GM21717 (cell line): ENCODE results near the gene ARMC12.

Source experiments
- ATAC-seq: cut with Tn5 transposase; IDR thresholded peaks from one replicate; pipeline ENCODE4 v1.9.1; 2021; ENCODE audit warnings: mild to moderate bottlenecking, moderate library complexity; ENCODE audit not compliant: unreplicated experiment

Gene ARMC12

DNA sequence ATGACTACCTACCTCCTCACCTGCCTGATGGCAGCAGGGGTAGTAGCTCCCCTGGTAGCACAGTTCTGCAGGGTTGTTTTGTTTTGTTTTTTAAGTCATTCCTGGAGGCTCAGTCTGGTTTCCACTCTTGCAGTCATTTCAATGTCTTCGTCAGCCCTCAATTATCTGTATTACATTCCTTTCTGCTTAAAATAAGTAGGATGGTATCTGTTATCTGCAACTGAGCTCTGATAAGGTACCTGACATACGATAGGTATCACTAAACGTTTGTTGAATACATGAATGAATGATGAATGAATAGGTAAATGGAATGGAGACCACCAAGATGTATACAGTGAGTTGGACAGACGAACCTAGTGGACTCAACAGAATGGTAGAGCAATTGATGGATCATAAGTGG lies 32.4 kb downstream of the ARMC12 start:
- ATAC-seq: no peak

- ATAC-seq: no peak
These were observed 34.5 kb downstream of the ARMC12 start for GRCh38 chr6:35771343-35771627.

- no peak for ATAC-seq
These were observed 37.4 kb downstream of the ARMC12 start for GRCh38 chr6:35774116-35774794.

- ATAC-seq: no peak
These were observed 38.2 kb downstream of the ARMC12 start for GRCh38 chr6:35775031-35775430.

DNA sequence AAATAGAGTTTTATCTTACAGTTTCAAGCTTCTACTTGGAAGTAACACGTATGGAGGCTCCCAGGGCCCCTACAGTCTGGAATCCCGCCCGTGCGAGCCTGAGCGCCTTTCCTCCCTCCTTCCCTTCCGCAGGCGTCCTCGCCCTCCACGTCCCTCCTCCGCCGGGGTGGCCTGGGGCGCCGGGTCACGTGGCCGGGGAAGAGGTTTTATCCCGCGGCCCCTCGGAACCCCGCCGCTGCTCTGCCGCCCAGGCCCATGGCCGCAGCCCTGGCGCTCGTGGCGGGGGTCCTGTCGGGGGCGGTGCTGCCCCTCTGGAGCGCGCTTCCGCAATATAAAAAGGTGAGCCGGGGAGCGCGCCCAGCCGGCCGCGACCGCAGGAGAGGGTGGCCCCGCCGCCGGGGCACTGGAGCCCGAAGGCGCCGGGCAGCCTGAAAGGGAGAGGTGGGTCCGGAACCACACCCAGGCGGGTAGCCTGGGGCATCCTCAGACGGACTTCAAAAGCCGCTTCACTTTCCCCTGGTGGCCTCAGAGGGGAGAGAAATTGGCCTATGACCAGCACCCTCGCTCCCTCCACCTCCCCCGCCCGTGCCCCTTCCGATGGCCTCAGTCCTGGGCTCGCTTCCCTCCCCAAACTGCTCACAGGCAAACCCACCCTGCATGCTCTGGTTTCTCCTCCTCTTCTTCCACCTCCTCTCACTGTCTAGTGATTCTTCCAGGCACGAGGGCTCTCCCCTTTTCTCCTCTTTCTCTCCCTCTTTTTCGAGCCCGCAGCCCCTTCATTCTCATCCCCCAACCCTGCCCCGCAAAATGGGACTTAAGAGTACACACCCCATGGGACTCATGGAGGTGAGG lies 39.8 kb downstream of the ARMC12 start, which contains the start of gene CLPSL2:
Gene CLPSL2 (plus strand): TSS at position 235 of the 852 bp plus-strand sequence. CDS start 21 bp downstream, at position 256.
- no peak for ATAC-seq

DNA sequence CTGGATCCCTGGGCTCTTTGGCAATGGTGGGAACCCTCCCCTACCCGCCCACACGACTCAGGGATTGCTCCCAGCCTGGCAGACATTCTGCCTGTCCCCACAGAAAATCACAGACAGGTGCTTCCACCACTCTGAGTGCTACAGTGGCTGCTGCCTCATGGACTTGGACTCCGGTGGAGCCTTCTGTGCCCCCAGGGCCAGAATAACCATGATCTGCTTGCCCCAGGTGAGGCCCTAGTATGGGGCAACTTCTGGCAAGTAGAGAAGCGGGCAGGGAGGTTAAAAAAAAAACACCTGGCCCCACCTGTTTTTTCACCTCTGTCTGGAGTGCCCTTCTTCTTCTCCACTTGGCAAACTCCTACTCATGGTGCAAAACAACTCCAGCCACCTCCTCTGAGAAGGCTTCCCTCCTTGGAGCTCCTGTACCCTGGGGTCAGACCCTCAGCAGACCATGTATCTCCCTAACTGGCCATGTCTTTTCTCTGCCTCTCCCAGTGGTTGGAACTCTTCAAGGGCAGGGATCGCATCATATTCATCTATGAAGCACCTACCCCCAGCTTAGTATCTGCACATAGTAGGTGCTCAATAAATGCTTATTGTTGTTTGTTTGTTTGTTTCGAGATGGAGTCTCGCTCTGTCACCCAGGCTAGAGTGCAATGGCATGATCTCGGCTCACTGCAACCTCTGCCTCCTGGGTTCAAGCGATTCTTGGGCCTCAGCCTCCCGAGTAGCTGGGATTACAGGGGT lies 40.7 kb downstream of the ARMC12 start:
- no peak for ATAC-seq

DNA sequence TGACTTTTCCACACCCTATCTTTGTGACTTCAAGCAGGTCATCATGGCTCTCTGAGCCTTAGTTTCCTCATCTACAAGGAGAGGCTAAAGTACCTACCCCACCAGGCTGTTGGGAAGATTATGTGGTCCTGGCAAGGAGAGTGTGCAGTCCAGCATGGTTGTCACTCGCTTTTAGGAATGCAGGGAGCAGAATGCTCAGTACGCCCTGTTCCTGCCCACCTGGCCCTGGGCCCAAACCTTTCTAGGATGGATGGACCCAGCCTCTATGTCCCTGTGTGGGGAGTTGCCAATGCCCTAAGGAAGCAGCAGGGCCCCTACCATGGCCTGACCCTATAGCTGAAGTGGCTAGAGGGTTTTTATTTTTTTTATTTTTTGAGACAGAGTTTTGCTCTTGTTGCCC lies 41.6 kb downstream of the ARMC12 start:
- ATAC-seq: no peak

DNA sequence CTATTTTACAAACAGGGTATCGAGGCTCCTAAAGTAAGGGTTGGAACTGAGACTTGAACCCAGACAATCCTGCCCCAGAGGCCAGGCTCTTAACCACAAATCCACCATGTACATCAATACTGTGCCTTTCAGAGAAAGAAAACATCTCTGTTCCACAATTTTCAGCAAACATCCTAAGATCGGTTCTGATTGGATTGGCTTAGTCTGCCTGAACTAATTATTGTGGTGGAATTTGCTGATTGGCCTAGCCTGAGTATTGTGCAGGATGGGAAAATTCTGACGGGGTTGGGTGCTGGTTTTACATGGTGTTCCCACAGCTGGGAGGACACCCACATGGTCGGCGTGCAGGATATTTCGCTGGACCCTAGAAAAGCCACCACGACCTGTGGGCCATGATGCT lies 43.9 kb downstream of the ARMC12 start, which contains the start of gene CLPSL1:
Gene CLPSL1 (plus strand): TSS at position 301 of the 400 bp plus-strand sequence. CDS start 92 bp downstream, at position 393.
- no peak for ATAC-seq

- no peak for ATAC-seq
These were observed 44.5 kb downstream of the ARMC12 start for GRCh38 chr6:35781290-35781689.

GRCh38 chr6:35782424-35782823 lies 45.6 kb downstream of the ARMC12 start:
- no peak for ATAC-seq

DNA sequence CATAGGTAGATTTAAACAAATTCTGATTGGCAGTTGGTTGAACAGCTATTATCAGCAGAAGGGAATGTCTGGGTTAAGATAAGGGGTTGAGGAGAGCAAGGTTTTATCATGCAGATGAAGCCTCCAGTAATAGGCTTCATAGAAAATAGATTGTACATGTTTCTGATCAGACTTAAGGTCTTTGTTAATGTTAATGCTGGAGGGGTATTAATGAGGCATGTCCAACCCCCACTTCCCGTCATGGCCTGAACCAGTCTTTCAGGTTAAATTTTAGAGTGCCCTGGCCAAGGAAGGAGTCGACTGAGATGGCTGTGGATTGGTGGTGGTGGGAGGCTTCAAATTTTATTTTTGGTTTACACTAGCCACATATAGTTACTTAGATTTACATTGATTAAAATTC lies 47.4 kb downstream of the ARMC12 start:
- ATAC-seq: no peak

DNA sequence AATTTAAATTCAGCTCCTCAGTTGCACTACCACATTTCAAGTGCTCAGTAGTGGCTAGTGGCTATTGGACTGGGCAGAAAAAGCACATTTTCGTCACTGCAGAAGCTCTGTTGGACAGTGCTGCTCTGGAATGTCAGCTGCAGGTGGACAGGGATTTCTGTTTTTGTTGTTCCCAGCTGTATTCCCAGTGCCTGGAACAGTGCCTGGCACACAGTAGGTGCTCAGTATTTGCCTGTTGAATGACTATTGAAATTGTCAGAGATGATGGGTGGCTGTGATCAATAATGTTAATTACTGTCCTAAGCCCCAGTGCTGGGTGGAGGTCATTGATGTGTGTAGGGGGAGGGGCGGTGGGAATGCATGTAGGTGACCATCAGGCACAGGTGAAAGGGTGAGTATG lies 49.4 kb downstream of the ARMC12 start:
- no peak for ATAC-seq

DNA sequence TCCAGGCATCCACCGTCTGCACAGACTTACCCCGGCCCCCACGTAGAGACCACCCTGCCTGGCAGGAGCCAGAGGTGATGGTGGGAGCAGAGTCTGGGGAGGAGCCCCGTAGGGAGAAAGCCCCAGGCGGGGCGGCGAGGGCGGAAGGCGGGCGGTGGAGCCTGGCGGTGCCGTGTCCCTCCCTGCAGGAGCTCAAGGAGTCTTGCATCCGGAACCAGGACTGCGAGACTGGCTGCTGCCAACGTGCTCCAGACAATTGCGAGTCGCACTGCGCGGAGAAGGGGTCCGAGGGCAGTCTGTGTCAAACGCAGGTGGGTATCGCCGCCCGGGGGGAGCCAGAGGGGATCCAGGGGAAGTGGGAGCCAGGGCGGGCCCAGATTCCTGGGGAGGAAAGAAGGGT lies 50.0 kb downstream of the ARMC12 start:
- no peak for ATAC-seq

DNA sequence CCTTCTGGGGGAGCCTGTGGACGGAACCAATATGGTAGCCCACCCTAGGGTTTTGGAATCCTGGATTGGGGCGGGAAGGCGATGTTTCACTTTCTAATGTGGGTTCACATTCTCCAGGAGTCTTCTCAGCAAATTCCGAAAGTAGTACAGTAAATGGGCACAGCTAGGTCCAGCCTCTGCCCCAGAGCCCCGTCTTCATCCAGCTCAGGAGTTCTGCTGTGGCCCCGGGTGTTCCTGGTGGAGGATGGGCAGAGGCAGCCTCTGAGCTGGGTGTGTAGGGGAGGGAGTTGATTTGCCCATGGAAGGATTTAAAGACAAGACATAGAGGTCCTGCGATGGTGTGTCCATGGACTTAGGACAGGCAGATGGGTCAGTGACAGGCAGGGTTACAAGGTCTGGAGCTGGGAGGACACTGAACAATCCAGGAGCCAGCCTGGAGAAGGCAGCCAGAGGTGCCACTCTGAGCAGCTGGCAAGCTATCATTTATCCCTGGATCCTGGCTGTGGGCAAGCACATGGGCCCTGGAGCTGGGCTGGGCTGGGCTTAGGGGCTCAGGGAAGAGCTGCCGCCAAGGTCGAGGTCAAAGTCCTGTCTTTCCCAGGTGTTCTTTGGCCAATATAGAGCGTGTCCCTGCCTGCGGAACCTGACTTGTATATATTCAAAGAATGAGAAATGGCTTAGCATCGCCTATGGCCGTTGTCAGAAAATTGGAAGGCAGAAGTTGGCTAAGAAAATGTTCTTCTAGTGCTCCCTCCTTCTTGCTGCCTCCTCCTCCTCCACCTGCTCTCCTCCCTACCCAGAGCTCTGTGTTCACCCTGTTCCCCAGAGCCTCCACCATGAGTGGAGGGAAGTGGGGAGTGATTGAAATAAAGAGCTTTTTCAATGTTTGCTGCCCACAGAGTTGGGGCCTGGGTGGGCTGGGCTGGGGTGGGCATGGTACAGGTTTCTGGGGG lies 50.7 kb downstream of the ARMC12 start:
- no peak for ATAC-seq

DNA sequence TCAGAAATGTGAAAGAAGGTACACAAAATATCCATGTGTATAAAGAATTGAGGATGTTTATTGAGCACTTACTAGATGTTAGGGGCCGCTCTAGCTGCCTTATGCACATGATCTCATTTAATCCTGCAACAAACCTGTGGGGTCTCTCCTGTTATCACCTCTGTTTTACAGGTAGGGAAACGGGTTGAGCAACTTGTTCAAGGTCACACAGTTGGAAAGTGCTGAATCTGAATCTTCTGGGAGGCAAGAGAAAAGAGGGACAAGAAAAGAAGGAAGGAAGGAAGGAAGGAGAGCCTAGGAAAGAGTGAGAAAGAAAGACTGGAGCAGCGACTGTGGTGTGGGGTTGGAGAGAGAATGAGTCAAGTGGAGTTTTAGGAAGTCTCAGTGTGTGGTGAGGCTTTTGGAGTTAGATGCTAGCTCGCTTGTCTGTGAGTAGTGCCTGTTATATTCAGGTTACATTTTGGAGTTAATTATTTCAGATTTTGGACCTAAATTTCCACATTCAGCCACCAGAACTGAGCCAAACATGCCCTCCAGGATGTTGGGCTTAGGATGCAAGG lies 51.7 kb downstream of the ARMC12 start:
- no peak for ATAC-seq

GRCh38 chr6:35790683-35791082 lies 53.9 kb downstream of the ARMC12 start:
- no peak for ATAC-seq

- ATAC-seq: no peak
These were observed 58.0 kb downstream of the ARMC12 start for GRCh38 chr6:35794536-35795452.

DNA sequence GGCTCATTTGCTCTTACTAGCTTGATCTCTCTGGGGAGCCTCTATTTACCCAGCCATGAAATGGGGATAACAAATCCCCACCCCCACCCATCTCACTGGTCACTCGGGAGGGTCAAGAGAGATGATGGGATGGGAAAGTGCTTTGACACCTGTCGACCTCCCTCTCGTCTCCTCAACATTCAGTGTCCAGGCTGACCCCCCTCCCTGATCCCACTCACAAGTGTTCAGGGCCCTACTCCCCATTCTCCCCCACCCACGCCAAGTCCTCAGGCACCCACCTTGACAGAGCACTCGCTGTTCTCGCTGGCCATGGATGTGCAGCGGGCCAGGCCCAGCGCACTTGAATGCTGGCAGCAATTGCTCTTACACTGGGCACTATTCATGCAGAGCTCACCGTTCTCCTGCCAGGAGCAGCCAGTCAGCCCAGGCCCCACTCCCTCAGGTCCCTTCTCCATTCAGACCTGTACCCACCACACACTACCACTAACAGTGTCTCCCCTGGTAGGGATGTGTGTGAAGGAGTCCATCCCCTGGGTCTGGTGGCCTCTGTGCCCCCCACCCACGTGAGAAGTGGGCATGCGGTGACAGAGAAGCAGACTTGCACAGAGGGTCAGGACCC lies 58.7 kb downstream of the ARMC12 start:
- ATAC-seq: no peak

DNA sequence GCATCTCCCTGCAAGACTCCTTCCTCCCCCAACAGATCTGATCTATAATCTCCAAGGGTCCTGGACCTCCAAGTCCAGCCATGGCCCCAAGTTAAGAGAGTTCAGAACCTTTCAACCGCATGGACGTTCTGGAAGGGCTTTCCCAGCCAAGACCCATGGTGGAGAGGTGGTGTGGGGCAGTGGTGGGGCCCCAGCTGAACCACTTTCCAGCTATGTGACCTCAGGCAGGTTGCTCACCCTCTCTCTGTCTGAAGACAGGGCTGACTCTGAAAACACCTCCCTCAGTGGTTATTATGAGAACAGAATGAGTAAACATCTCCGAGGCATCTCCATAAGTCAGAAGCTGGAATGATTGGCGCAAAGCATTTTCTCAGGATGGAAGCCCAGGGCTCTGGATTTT lies 59.4 kb downstream of the ARMC12 start:
- ATAC-seq: no peak
